ENCODE results near the gene SACM1L.

GRCh38 chr3:45653205-45653604, 36.0 kb upstream of the SACM1L start:
- TF ChIP-seq, protein P1, sequence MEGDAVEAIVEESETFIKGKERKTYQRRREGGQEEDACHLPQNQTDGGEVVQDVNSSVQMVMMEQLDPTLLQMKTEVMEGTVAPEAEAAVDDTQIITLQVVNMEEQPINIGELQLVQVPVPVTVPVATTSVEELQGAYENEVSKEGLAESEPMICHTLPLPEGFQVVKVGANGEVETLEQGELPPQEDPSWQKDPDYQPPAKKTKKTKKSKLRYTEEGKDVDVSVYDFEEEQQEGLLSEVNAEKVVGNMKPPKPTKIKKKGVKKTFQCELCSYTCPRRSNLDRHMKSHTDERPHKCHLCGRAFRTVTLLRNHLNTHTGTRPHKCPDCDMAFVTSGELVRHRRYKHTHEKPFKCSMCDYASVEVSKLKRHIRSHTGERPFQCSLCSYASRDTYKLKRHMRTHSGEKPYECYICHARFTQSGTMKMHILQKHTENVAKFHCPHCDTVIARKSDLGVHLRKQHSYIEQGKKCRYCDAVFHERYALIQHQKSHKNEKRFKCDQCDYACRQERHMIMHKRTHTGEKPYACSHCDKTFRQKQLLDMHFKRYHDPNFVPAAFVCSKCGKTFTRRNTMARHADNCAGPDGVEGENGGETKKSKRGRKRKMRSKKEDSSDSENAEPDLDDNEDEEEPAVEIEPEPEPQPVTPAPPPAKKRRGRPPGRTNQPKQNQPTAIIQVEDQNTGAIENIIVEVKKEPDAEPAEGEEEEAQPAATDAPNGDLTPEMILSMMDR (IDR thresholded peaks at IDR 0.05) = no peak
- no peak for TF ChIP-seq POLR2A (IDR thresholded peaks at IDR 0.05)

Data from body of pancreas (tissue), 4 donors.